OCI-LY3 (cell line): ENCODE data around the gene DDN.
A peak's percentile ranks its signal among the peaks of the same experiment; 100 is the strongest.

Experiments
- H2AFZ ChIP-seq: fragments of 200-600, 300-600 bp; shearing (Covaris generic); 2 replicates; pipeline ENCODE4 v1.6.0; 2014; ENCODE audit warnings: antibody characterized with exemption, low read depth, low read length
- H3K27ac ChIP-seq: fragments of 200-600, 300-600 bp; sonication (generic); 2 replicates; pipeline ENCODE4 v1.5.1; 2014; ENCODE audit warnings: mild to moderate bottlenecking, low read length, moderate library complexity, mixed read lengths
- H3K27me3 ChIP-seq: fragments of 200-600, 300-600 bp; sonication (generic); 2 replicates; pipeline ENCODE4 v1.6.1; 2014; ENCODE audit warnings: low read depth, low read length, mixed read lengths
- H3K36me3 ChIP-seq: fragments of 200-600, 300-600 bp; sonication (generic); replicated peaks from 2 replicates; pipeline ENCODE3; 2014; ENCODE audit warnings: low read depth, low read length, mixed read lengths
- H3K4me1 ChIP-seq: fragments of 300-600, 200-600 bp; sonication (generic); 2 replicates; pipeline ENCODE4 v1.6.1; 2014; ENCODE audit warnings: low read length, mixed read lengths
- H3K4me2 ChIP-seq: fragments of 200-600, 300-600 bp; sonication (generic); 2 replicates; pipeline ENCODE4 v1.6.1; 2014; ENCODE audit warnings: low read length, mixed read lengths
- H3K4me3 ChIP-seq: fragments of 300-600, 200-600 bp; sonication (generic); 2 replicates; pipeline ENCODE4 v1.5.1; 2014; ENCODE audit warnings: antibody characterized with exemption, mild to moderate bottlenecking, low read length, moderate library complexity
- H3K79me2 ChIP-seq: fragments of 300-600, 200-600 bp; shearing (Covaris generic); 2 replicates; pipeline ENCODE4 v1.6.1; 2014; ENCODE audit warnings: mild to moderate bottlenecking, low read length, mixed read lengths
- H3K9ac ChIP-seq: fragments of 300-600, 200-600 bp; shearing (Covaris generic); 2 replicates; pipeline ENCODE4 v1.6.0; 2014; ENCODE audit warnings: mild to moderate bottlenecking, low read length, moderate library complexity
- H3K9me3 ChIP-seq: fragments of 200-600, 300-600 bp; shearing (Covaris generic); 2 replicates; pipeline ENCODE4 v1.6.1; 2014; ENCODE audit warnings: low read length, mixed read lengths; ENCODE audit not compliant: insufficient read depth
- H4K20me1 ChIP-seq: fragments of 200-600, 300-600 bp; sonication (generic); 2 replicates; pipeline ENCODE4 v1.6.1; 2016; ENCODE audit warnings: low read length, mixed read lengths; ENCODE audit not compliant: insufficient read depth
- CTCF ChIP-seq: fragments of 200-600, 300-600 bp; sonication (generic); IDR thresholded peaks from 2 replicates; pipeline ENCODE4 v1.5.1; 2014; ENCODE audit warnings: antibody characterized with exemption, low read length, low read depth
- EZH2phosphoT487 ChIP-seq: fragments of 200-600 bp; shearing (Covaris generic); IDR thresholded peaks from 2 replicates; pipeline ENCODE4 v1.6.1; 2018; ENCODE audit warnings: antibody characterized with exemption, mixed run types, low read depth

The DDN gene

GRCh38 chr12:49043856-49044258 lies 44.7 kb upstream of the DDN start:
- Histone ChIP-seq H3K9me3 (no peaks in the 10 kb centered on the region), H3K27ac (no peak overlapping the region), H3K4me1 (no peaks in the 10 kb centered on the region), H3K4me3 (no peak overlapping the region), H3K36me3 (peaks cover 71% of the 10 kb centered on the region), H4K20me1 (no peaks in the 10 kb centered on the region), H3K27me3 (no peaks in the 10 kb centered on the region), H3K9ac (no peak overlapping the region), H3K4me2 (no peak overlapping the region), H3K79me2 (no peaks in the 10 kb centered on the region), H2AFZ (no peak overlapping the region)
- TF ChIP-seq CTCF (peak; percentile 73), EZH2phosphoT487 (no peak)

- Histone ChIP-seq H3K36me3 (peaks cover 71% of the 10 kb centered on the region), H3K4me1 (no peaks in the 10 kb centered on the region), H3K27me3 (no peaks in the 10 kb centered on the region), H2AFZ (no peak overlapping the region), H3K9ac (no peak overlapping the region), H3K27ac (no peak overlapping the region), H3K4me2 (no peak overlapping the region), H3K79me2 (no peaks in the 10 kb centered on the region), H3K9me3 (no peaks in the 10 kb centered on the region), H3K4me3 (no peak overlapping the region), H4K20me1 (no peaks in the 10 kb centered on the region)
- TF ChIP-seq EZH2phosphoT487 (no peak), CTCF (no peak)
Observed at GRCh38 chr12:49043241-49043640, 44.1 kb upstream of the DDN start.

GRCh38 chr12:49041881-49042484 lies 42.8 kb upstream of the DDN start:
- H3K4me3 ChIP-seq: no peak overlapping the region
- H3K9ac ChIP-seq: no peak overlapping the region
- no peak overlapping the region for H3K27ac ChIP-seq
- H3K4me1 ChIP-seq: no peaks in the 10 kb centered on the region
- peaks cover 3% of the 10 kb centered on the region for H4K20me1 ChIP-seq
- H3K36me3 ChIP-seq: peaks cover 76% of the 10 kb centered on the region
- no peaks in the 10 kb centered on the region for H3K79me2 ChIP-seq
- TF ChIP-seq CTCF (no peak), EZH2phosphoT487 (no peak)
- no peaks in the 10 kb centered on the region for H3K9me3 ChIP-seq
- H2AFZ ChIP-seq: no peak overlapping the region
- H3K4me2 ChIP-seq: no peak overlapping the region
- H3K27me3 ChIP-seq: no peaks in the 10 kb centered on the region

GRCh38 chr12:49041036-49041880 lies 42.1 kb upstream of the DDN start:
- no peak overlapping the region for H3K4me2 ChIP-seq
- no peaks in the 10 kb centered on the region for H3K9me3 ChIP-seq
- H4K20me1 ChIP-seq: peaks cover 3% of the 10 kb centered on the region
- H3K4me3 ChIP-seq: no peak overlapping the region
- H3K27ac ChIP-seq: no peak overlapping the region
- peaks cover 76% of the 10 kb centered on the region for H3K36me3 ChIP-seq
- H3K9ac ChIP-seq: no peak overlapping the region
- no peak overlapping the region for H2AFZ ChIP-seq
- TF ChIP-seq CTCF (no peak), EZH2phosphoT487 (no peak)
- H3K4me1 ChIP-seq: no peaks in the 10 kb centered on the region
- no peaks in the 10 kb centered on the region for H3K79me2 ChIP-seq
- H3K27me3 ChIP-seq: no peaks in the 10 kb centered on the region
